Duodenal mucosa (tissue), 2 donors: ENCODE data around the gene ALK.

Experiments used
- H3K27ac ChIP-seq: one replicate; pipeline ENCODE4 v1.7.0; 2013; ENCODE audit warnings: low read depth, low read length
- H3K27me3 ChIP-seq, 2 donors: one replicate each; pipeline ENCODE4 v1.7.0; 2013; ENCODE audit warnings: low read length in 2 of 2, control low read depth in 1 of 2; ENCODE audit not compliant: insufficient read depth in 2 of 2, control insufficient read depth in 1 of 2
- H3K36me3 ChIP-seq, 2 donors: one replicate each; pipeline ENCODE4 v1.7.0; 2013; ENCODE audit warnings: low read length in 2 of 2, control low read depth in 1 of 2; ENCODE audit not compliant: insufficient read depth in 2 of 2, control insufficient read depth in 1 of 2
- H3K4me1 ChIP-seq, 2 donors: one replicate each; pipeline ENCODE4 v1.7.0; 2013; ENCODE audit warnings: low read length in 2 of 2, control low read depth in 1 of 2; ENCODE audit not compliant: insufficient read depth in 2 of 2, control insufficient read depth in 1 of 2
- H3K4me3 ChIP-seq, 2 donors: one replicate each; pipeline ENCODE4 v1.7.0; 2013; ENCODE audit warnings: low read length in 2 of 2, low read depth in 1 of 2
- H3K9ac ChIP-seq, 2 donors: one replicate each; pipeline ENCODE4 v1.7.0; 2013; ENCODE audit warnings: low read length in 2 of 2, low read depth in 1 of 2
- H3K9me3 ChIP-seq, 2 donors: one replicate each; pipeline ENCODE4 v1.7.0; 2013; ENCODE audit warnings: low read length in 2 of 2, control low read depth in 1 of 2; ENCODE audit not compliant: control insufficient read depth in 1 of 2

The ALK gene

DNA sequence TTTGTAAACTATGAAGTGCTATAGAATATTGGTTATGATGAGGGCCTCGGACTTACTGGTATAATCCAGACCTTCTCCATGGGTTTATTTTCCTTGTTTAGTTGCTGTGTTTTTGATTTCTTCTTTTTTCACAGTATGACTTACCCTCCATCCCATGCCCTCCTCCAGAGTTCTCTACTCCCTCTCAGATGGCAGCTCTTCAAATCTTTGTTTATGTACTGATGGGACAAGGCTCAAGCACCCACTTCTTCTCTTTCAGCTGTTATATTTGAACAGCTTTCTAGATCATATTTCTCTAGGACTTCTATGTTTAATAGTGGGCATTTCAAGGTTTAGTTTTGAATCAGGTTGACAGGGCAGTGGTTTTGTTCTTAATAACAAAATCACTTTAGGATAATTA is 762.3 kb downstream of the ALK start:
- Histone ChIP-seq H3K4me3 (no peak overlapping the region), H3K9me3 (no peaks in the 10 kb centered on the region), H3K36me3 (peaks cover 0 to 14% of the 10 kb centered on the region in 2 donors), H3K9ac (no peak overlapping the region), H3K27ac (no peak overlapping the region), H3K4me1 (no peaks in the 10 kb centered on the region), H3K27me3 (no peaks in the 10 kb centered on the region)

DNA sequence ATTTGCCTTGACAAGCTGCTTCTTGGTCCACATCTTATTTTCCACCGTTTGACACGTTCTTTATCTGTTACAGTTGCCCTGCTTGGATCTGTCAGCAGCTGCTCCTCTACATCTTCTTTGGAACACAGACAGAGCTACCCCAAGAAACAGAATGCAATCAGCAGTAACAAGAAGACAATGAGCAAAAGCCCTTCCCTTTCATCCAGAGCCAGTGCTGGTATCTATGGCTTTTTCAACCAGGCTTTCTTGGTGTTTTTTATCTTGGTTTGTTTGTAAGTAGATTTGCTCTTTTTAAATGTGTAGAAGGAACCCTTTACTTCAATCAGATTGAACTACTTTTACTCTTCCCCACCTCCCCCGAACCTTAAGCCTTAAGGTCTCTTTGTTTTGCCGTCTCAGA is 764.3 kb downstream of the ALK start:
- Histone ChIP-seq H3K4me1 (no peaks in the 10 kb centered on the region), H3K27ac (no peak overlapping the region), H3K4me3 (no peak overlapping the region), H3K36me3 (peaks cover 0 to 17% of the 10 kb centered on the region in 2 donors), H3K9me3 (no peaks in the 10 kb centered on the region), H3K9ac (no peak overlapping the region), H3K27me3 (no peaks in the 10 kb centered on the region)

- no peaks in the 10 kb centered on the region for H3K4me1 ChIP-seq
- peaks cover 0 to 12% of the 10 kb centered on the region in 2 donors for H3K36me3 ChIP-seq
- H3K27me3 ChIP-seq = no peaks in the 10 kb centered on the region
- H3K9ac ChIP-seq = no peak overlapping the region
- H3K9me3 ChIP-seq = no peaks in the 10 kb centered on the region
- H3K27ac ChIP-seq = no peak overlapping the region
- no peak overlapping the region for H3K4me3 ChIP-seq
Measured at GRCh38 chr2:29155578-29155977, 765.8 kb downstream of the ALK start.

- H3K36me3 ChIP-seq = peaks cover 0 to 12% of the 10 kb centered on the region in 2 donors
- no peak overlapping the region for H3K4me3 ChIP-seq
- no peak overlapping the region for H3K27ac ChIP-seq
- no peak overlapping the region for H3K9ac ChIP-seq
- H3K4me1 ChIP-seq = no peaks in the 10 kb centered on the region
- H3K27me3 ChIP-seq = no peaks in the 10 kb centered on the region
- H3K9me3 ChIP-seq = no peaks in the 10 kb centered on the region
Measured at GRCh38 chr2:29154610-29155009, 766.8 kb downstream of the ALK start.

GRCh38 chr2:29147963-29148362 is 773.4 kb downstream of the ALK start:
- Histone ChIP-seq H3K27ac (no peak overlapping the region), H3K4me1 (no peaks in the 10 kb centered on the region), H3K27me3 (no peaks in the 10 kb centered on the region), H3K36me3 (peaks cover 6 to 11% of the 10 kb centered on the region in 2 donors), H3K9me3 (no peaks in the 10 kb centered on the region), H3K4me3 (no peak overlapping the region), H3K9ac (no peak overlapping the region)

GRCh38 chr2:29146197-29146596 is 775.2 kb downstream of the ALK start:
- peaks cover 6 to 8% of the 10 kb centered on the region in 2 donors for H3K36me3 ChIP-seq
- H3K4me3 ChIP-seq = no peak overlapping the region
- no peaks in the 10 kb centered on the region for H3K4me1 ChIP-seq
- H3K27ac ChIP-seq = no peak overlapping the region
- H3K9ac ChIP-seq = no peak overlapping the region
- no peaks in the 10 kb centered on the region for H3K9me3 ChIP-seq
- H3K27me3 ChIP-seq = no peaks in the 10 kb centered on the region

DNA sequence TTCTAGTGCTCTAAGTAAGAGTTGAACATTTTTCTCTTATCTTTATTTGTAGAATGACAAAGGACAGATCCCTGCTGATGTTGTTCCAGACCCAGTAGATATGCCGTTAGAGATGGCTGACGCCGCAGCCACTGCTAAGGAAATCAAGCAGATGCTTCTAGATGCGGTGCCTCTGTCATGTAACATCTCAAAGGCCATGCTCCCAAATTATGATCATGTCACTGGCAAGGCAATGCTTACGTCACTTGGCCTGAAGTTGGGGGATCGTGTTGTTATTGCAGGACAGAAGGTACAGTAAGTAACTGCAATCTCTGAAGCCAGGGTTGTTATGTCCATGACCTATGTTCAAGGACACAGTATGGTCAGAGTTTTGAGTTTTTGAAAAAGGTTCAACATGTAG is 777.7 kb downstream of the ALK start:
- H3K4me3 ChIP-seq = no peak overlapping the region
- H3K36me3 ChIP-seq = peaks cover 6 to 8% of the 10 kb centered on the region in 2 donors
- H3K27me3 ChIP-seq = no peaks in the 10 kb centered on the region
- no peak overlapping the region for H3K9ac ChIP-seq
- H3K27ac ChIP-seq = no peak overlapping the region
- no peaks in the 10 kb centered on the region for H3K9me3 ChIP-seq
- H3K4me1 ChIP-seq = no peaks in the 10 kb centered on the region
